Neuron (in vitro differentiated cells): Measurements from ENCODE around the gene SYT14.
"Not testable (repeated sequence)": the region's sequence is repeated elsewhere in the genome, so short reads cannot be mapped to it uniquely, and the experiment has no call there.

Experiments used
- H2AFZ ChIP-seq: one replicate; pipeline ENCODE4 v1.6.1; 2013; ENCODE audit warnings: low read depth, mild to moderate bottlenecking, inconsistent platforms, low read length, moderate library complexity
- H3K27me3 ChIP-seq: one replicate; pipeline ENCODE4 v1.6.1; 2013; ENCODE audit warnings: low read length; ENCODE audit not compliant: insufficient read depth
- H3K36me3 ChIP-seq: one replicate; pipeline ENCODE4 v1.6.1; 2013; ENCODE audit warnings: low read length; ENCODE audit not compliant: insufficient read depth
- H3K4me1 ChIP-seq: one replicate; pipeline ENCODE4 v1.6.1; 2013; ENCODE audit warnings: low read length; ENCODE audit not compliant: insufficient read depth
- H3K4me3 ChIP-seq: 2 replicates; pipeline ENCODE4 v1.5.1; 2013; ENCODE audit warnings: mild to moderate bottlenecking, low read length, moderate library complexity
- H3K9me3 ChIP-seq: one replicate; pipeline ENCODE4 v1.6.1; 2013; ENCODE audit warnings: low read length

The SYT14 gene

GRCh38 chr1:209937996-209938959 lies at the start of gene SYT14:
Gene SYT14, plus strand, starts transcription at chr1:209938217. Its CDS starts 48 bp downstream, at chr1:209938265.
- H3K9me3 ChIP-seq: no peaks in the 10 kb centered on the region
- peak within 1 kb of the TSS; percentile 87 for H2AFZ ChIP-seq
- peaks cover 15% of the 10 kb centered on the region for H3K4me1 ChIP-seq
- H3K4me3 ChIP-seq: peak within 1 kb of the TSS; percentile 93
- no peaks in the 10 kb centered on the region for H3K27me3 ChIP-seq
- H3K36me3 ChIP-seq: no peaks in the 10 kb centered on the region

GRCh38 chr1:209888291-209889076 lies 49.5 kb upstream of the SYT14 start:
- not testable (repeated sequence) for H3K9me3 ChIP-seq, H3K36me3 ChIP-seq

GRCh38 chr1:209889077-209889418 lies 49.0 kb upstream of the SYT14 start:
- Histone ChIP-seq H3K4me1 (peaks cover 6% of the 10 kb centered on the region), H3K4me3 (no peak overlapping the region), H3K27me3 (no peaks in the 10 kb centered on the region), H3K9me3 (no peaks in the 10 kb centered on the region), H3K36me3 (no peaks in the 10 kb centered on the region), H2AFZ (no peak overlapping the region)

More at GRCh38 chr1:209888291-209889076, 49.5 kb upstream of the SYT14 start:
- H2AFZ ChIP-seq, H3K27me3 ChIP-seq, H3K4me3 ChIP-seq: not testable (repeated sequence)
- H3K4me1 ChIP-seq: peaks cover 11% of the 10 kb centered on the region

- Histone ChIP-seq H2AFZ (no peak overlapping the region), H3K4me1 (no peaks in the 10 kb centered on the region), H3K27me3 (no peaks in the 10 kb centered on the region), H3K9me3 (no peaks in the 10 kb centered on the region), H3K4me3 (no peak overlapping the region), H3K36me3 (no peaks in the 10 kb centered on the region)
Observed at GRCh38 chr1:209890641-209891330, 47.2 kb upstream of the SYT14 start.

- Histone ChIP-seq H3K4me3 (no peak overlapping the region), H3K27me3 (peaks cover 3% of the 10 kb centered on the region), H3K9me3 (no peaks in the 10 kb centered on the region), H3K4me1 (no peaks in the 10 kb centered on the region), H2AFZ (no peak overlapping the region), H3K36me3 (no peaks in the 10 kb centered on the region)
Observed at GRCh38 chr1:209893751-209894150, 44.3 kb upstream of the SYT14 start.

GRCh38 chr1:209895709-209896108 lies 42.3 kb upstream of the SYT14 start:
- H3K27me3 ChIP-seq: peaks cover 3% of the 10 kb centered on the region
- no peaks in the 10 kb centered on the region for H3K4me1 ChIP-seq
- H2AFZ ChIP-seq: no peak overlapping the region
- H3K9me3 ChIP-seq: no peaks in the 10 kb centered on the region
- no peaks in the 10 kb centered on the region for H3K36me3 ChIP-seq
- H3K4me3 ChIP-seq: no peak overlapping the region

GRCh38 chr1:209896346-209896745 lies 41.7 kb upstream of the SYT14 start:
- Histone ChIP-seq H3K27me3 (peaks cover 3% of the 10 kb centered on the region), H3K9me3 (no peaks in the 10 kb centered on the region), H3K4me3 (no peak overlapping the region)

GRCh38 chr1:209898271-209898670 lies 39.7 kb upstream of the SYT14 start:
- H3K9me3 ChIP-seq, H3K4me1 ChIP-seq, H3K4me3 ChIP-seq, H2AFZ ChIP-seq, H3K27me3 ChIP-seq, H3K36me3 ChIP-seq: not testable (repeated sequence)

More at GRCh38 chr1:209896346-209896745, 41.7 kb upstream of the SYT14 start:
- H3K4me1 ChIP-seq: no peaks in the 10 kb centered on the region
- no peak overlapping the region for H2AFZ ChIP-seq
- no peaks in the 10 kb centered on the region for H3K36me3 ChIP-seq

- H3K36me3 ChIP-seq, H2AFZ ChIP-seq, H3K9me3 ChIP-seq, H3K4me3 ChIP-seq, H3K27me3 ChIP-seq, H3K4me1 ChIP-seq: not testable (repeated sequence)
Observed at GRCh38 chr1:209898851-209899250, 39.2 kb upstream of the SYT14 start.

- Histone ChIP-seq H3K27me3 (peaks cover 3% of the 10 kb centered on the region), H3K9me3 (no peaks in the 10 kb centered on the region), H2AFZ (no peak overlapping the region), H3K36me3 (no peaks in the 10 kb centered on the region), H3K4me1 (no peaks in the 10 kb centered on the region), H3K4me3 (no peak overlapping the region)
Observed at GRCh38 chr1:209899948-209900347, 38.1 kb upstream of the SYT14 start.

- H3K4me3 ChIP-seq: no peak overlapping the region
- H3K4me1 ChIP-seq: no peaks in the 10 kb centered on the region
- H2AFZ ChIP-seq: no peak overlapping the region
- H3K9me3 ChIP-seq: no peaks in the 10 kb centered on the region
- H3K27me3 ChIP-seq: peaks cover 3% of the 10 kb centered on the region
- no peaks in the 10 kb centered on the region for H3K36me3 ChIP-seq
Observed at GRCh38 chr1:209900734-209901133, 37.3 kb upstream of the SYT14 start.

- no peak overlapping the region for H2AFZ ChIP-seq
- H3K27me3 ChIP-seq: peaks cover under 1% of the 10 kb centered on the region
- H3K4me1 ChIP-seq: no peaks in the 10 kb centered on the region
- no peaks in the 10 kb centered on the region for H3K36me3 ChIP-seq
- no peak overlapping the region for H3K4me3 ChIP-seq
- no peaks in the 10 kb centered on the region for H3K9me3 ChIP-seq
Observed at GRCh38 chr1:209901211-209901610, 36.8 kb upstream of the SYT14 start.

- not testable (repeated sequence) for H3K4me3 ChIP-seq, H2AFZ ChIP-seq, H3K9me3 ChIP-seq, H3K4me1 ChIP-seq, H3K27me3 ChIP-seq, H3K36me3 ChIP-seq
Observed at GRCh38 chr1:209904774-209905173, 33.2 kb upstream of the SYT14 start.
